Measurements from ENCODE around the gene BICD1.

The BICD1 gene

GRCh38 chr12:32106517-32107358 lies at the start of gene BICD1:
TSS of gene BICD1 (plus strand) at chr12:32106847. CDS start at chr12:32107332, 485 bp downstream.
- Histone ChIP-seq H4K20me1 (peaks cover 0 to 14% (median 0%) of the 10 kb centered on the region in 11 experiments; a peak in 5 of 22 replicates), H3K4me3 (peak within 1 kb of the TSS; percentile 79 to 99 (median 90)), H3K9ac (peak within 1 kb of the TSS; percentile 78 to 94 (median 86)), H3K36me3 (peaks cover 0 to 7% (median 0%) of the 10 kb centered on the region in 11 experiments; a peak in 6 of 22 replicates), H3K4me2 (peak within 1 kb of the TSS; percentile 70 to 99 (median 93)), H3K27ac (peak within 1 kb of the TSS; percentile 41 to 89 (median 82); a peak in 21 of 22 replicates), H3K9me3 (replicated peaks in 1 of 11) (no peaks in the 10 kb centered on the region), H3K27me3 (no peaks in the 10 kb centered on the region), H3K4me1 (peaks cover 29 to 58% (median 40%) of the 10 kb centered on the region in 10 experiments)
- TF ChIP-seq Cebpa-rat (IDR thresholded peaks at IDR 0.05) = no peak

- peaks cover 0 to 14% (median 4%) of the 10 kb centered on the region in 10 experiments; a peak in 6 of 20 replicates for H3K4me1 ChIP-seq
- no peaks in the 10 kb centered on the region for H3K36me3 ChIP-seq
- no peaks in the 10 kb centered on the region for H3K9me3 ChIP-seq (replicated peaks in 1 of 11)
- TF ChIP-seq Cebpa-rat (IDR thresholded peaks at IDR 0.05) = no peak
- no peak overlapping the region for H3K9ac ChIP-seq
- no peak overlapping the region for H3K27ac ChIP-seq
- H4K20me1 ChIP-seq = no peaks in the 10 kb centered on the region
- no peak overlapping the region for H3K4me3 ChIP-seq
- H3K27me3 ChIP-seq = no peaks in the 10 kb centered on the region
- no peak overlapping the region for H3K4me2 ChIP-seq
Observed at GRCh38 chr12:32061033-32061432, 45.6 kb upstream of the BICD1 start.

GRCh38 chr12:32062881-32063280 lies 43.8 kb upstream of the BICD1 start:
- peak overlapping the region in 3 of 11 experiments; percentile 0 to 43 (median 10); a peak in 2 of 22 replicates for H3K4me2 ChIP-seq
- H3K4me1 ChIP-seq = peaks cover 0 to 14% (median 4%) of the 10 kb centered on the region in 10 experiments; a peak in 6 of 20 replicates
- H4K20me1 ChIP-seq = no peaks in the 10 kb centered on the region
- no peaks in the 10 kb centered on the region for H3K9me3 ChIP-seq (replicated peaks in 1 of 11)
- H3K4me3 ChIP-seq = no peak overlapping the region
- H3K9ac ChIP-seq = no peak overlapping the region
- no peaks in the 10 kb centered on the region for H3K36me3 ChIP-seq
- H3K27me3 ChIP-seq = no peaks in the 10 kb centered on the region
- TF ChIP-seq Cebpa-rat (IDR thresholded peaks at IDR 0.05) = no peak
- H3K27ac ChIP-seq = no peak overlapping the region

DNA sequence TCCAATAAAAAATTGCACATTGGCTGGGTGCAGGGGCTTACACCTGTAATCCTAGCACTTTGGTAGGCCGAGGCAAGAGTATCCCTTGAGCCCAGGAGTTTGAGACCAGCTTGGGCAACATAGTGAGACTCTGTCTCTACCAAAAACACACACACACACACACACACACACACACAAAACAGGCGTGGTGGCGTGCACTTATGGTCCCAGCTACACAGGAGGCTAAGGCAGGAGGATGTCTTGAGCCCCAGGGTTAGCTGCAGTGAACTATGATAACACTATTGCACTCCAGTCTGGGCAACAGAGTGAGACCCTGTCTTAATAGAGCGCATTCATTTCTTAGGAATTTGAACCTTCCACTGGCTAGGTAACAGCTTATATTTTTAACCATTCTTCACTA lies 42.9 kb upstream of the BICD1 start:
- Histone ChIP-seq H3K9me3 (replicated peaks in 1 of 11) (no peaks in the 10 kb centered on the region), H3K36me3 (no peaks in the 10 kb centered on the region), H3K27ac (no peak overlapping the region), H3K4me3 (no peak overlapping the region), H3K4me1 (peaks cover 0 to 14% (median 4%) of the 10 kb centered on the region in 10 experiments; a peak in 6 of 20 replicates), H3K4me2 (no peak overlapping the region), H3K27me3 (no peaks in the 10 kb centered on the region), H3K9ac (no peak overlapping the region), H4K20me1 (no peaks in the 10 kb centered on the region)
- TF ChIP-seq Cebpa-rat (IDR thresholded peaks at IDR 0.05) = no peak

DNA sequence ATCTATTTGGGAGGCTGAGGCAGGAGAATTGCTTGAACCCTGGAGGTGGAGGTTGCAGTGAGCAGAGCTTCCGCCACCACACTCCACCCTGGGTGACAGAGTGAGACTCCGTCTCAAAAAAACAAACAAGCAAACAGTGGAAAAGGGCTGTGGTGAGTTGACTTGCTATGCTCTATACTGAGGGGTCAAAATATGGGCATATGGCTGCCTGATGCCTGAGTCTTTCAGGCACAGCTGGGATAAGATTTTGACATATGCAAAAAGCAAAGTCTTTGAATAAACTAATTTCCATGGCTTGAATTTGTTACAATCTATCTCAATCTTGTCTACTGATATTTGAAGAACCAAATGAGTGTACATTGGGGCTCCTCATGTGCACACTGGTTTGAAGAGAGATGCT lies 40.4 kb upstream of the BICD1 start:
- H3K36me3 ChIP-seq = no peaks in the 10 kb centered on the region
- H3K9ac ChIP-seq = no peak overlapping the region
- H3K4me1 ChIP-seq = peaks cover 0 to 14% (median 4%) of the 10 kb centered on the region in 10 experiments; a peak in 6 of 20 replicates
- TF ChIP-seq Cebpa-rat (IDR thresholded peaks at IDR 0.05) = no peak
- no peaks in the 10 kb centered on the region for H3K9me3 ChIP-seq (replicated peaks in 1 of 11)
- H3K4me3 ChIP-seq = no peak overlapping the region
- H3K4me2 ChIP-seq = no peak overlapping the region
- no peaks in the 10 kb centered on the region for H4K20me1 ChIP-seq
- no peaks in the 10 kb centered on the region for H3K27me3 ChIP-seq
- no peak overlapping the region for H3K27ac ChIP-seq

- Histone ChIP-seq H3K4me2 (no peak overlapping the region), H3K4me1 (peaks cover 0 to 5% (median 0%) of the 10 kb centered on the region in 10 experiments; a peak in 2 of 20 replicates), H4K20me1 (no peaks in the 10 kb centered on the region), H3K36me3 (no peaks in the 10 kb centered on the region), H3K27ac (no peak overlapping the region), H3K27me3 (no peaks in the 10 kb centered on the region), H3K9ac (no peak overlapping the region), H3K4me3 (no peak overlapping the region), H3K9me3 (replicated peaks in 1 of 11) (peaks cover 0 to 7% (median 4%) of the 10 kb centered on the region in 11 experiments; a peak in 13 of 22 replicates)
- no peak for TF ChIP-seq Cebpa-rat (IDR thresholded peaks at IDR 0.05)
Observed at GRCh38 chr12:32069071-32069470, 37.6 kb upstream of the BICD1 start.

GRCh38 chr12:32069731-32070130 lies 36.9 kb upstream of the BICD1 start:
- no peak for TF ChIP-seq Cebpa-rat (IDR thresholded peaks at IDR 0.05)
- Histone ChIP-seq H3K9me3 (replicated peaks in 1 of 11) (peaks cover 0 to 12% (median 6%) of the 10 kb centered on the region in 11 experiments; a peak in 13 of 22 replicates), H3K9ac (no peak overlapping the region), H3K36me3 (no peaks in the 10 kb centered on the region), H4K20me1 (no peaks in the 10 kb centered on the region), H3K27ac (no peak overlapping the region), H3K4me3 (no peak overlapping the region), H3K27me3 (no peaks in the 10 kb centered on the region), H3K4me1 (0 out of 20 replicates have a peak, but pooled peaks cover 0 to under 1% (median 0%) of the 10 kb centered on the region in 10 experiments), H3K4me2 (no peak overlapping the region)

GRCh38 chr12:32070370-32070769 lies 36.3 kb upstream of the BICD1 start:
- Histone ChIP-seq H3K4me1 (no peaks in the 10 kb centered on the region), H3K36me3 (no peaks in the 10 kb centered on the region), H4K20me1 (no peaks in the 10 kb centered on the region), H3K27ac (no peak overlapping the region), H3K4me2 (no peak overlapping the region), H3K9me3 (replicated peaks in 1 of 11) (peaks cover 0 to 12% (median 6%) of the 10 kb centered on the region in 11 experiments; a peak in 13 of 22 replicates), H3K4me3 (no peak overlapping the region), H3K9ac (no peak overlapping the region), H3K27me3 (no peaks in the 10 kb centered on the region)
- TF ChIP-seq Cebpa-rat (IDR thresholded peaks at IDR 0.05) = no peak

DNA sequence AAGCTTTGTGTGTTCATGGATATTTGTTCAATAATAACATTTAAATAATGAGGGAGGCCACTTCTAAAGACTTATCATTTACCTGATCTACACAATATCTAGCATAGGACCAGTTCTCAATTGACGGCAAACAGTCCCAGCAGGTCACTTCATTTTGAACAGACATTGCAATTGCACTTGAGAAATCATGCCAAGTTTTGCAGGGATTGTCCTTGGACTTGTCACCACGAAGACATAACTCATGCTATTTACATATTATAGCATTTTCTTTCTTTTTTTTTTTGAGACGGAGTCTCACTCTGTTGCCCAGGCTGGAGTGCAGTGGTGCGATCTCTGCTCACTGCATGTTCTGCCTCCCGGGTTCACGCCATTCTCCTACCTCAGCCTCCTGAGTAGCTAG lies 34.5 kb upstream of the BICD1 start:
- H3K4me1 ChIP-seq = no peaks in the 10 kb centered on the region
- no peak overlapping the region for H3K9ac ChIP-seq
- peaks cover 0 to 12% (median 6%) of the 10 kb centered on the region in 11 experiments; a peak in 13 of 22 replicates for H3K9me3 ChIP-seq (replicated peaks in 1 of 11)
- H3K36me3 ChIP-seq = no peaks in the 10 kb centered on the region
- no peaks in the 10 kb centered on the region for H3K27me3 ChIP-seq
- no peaks in the 10 kb centered on the region for H4K20me1 ChIP-seq
- H3K4me3 ChIP-seq = no peak overlapping the region
- H3K4me2 ChIP-seq = no peak overlapping the region
- no peak overlapping the region for H3K27ac ChIP-seq
- no peak for TF ChIP-seq Cebpa-rat (IDR thresholded peaks at IDR 0.05)
